ENCODE results near the gene LCE3C.

LCE3C gene

GRCh38 chr1:152645146-152645545, 45.1 kb downstream of the LCE3C start:
- no peak for DNase-seq
- no peaks in the 10 kb centered on the region for H3K36me3 ChIP-seq (replicated peaks)
- H3K4me3 ChIP-seq (ENCODE audit: low read depth, low read length): no peak overlapping the region
- no peaks in the 10 kb centered on the region for H3K27me3 ChIP-seq (replicated peaks)
- no peak overlapping the region for H3K27ac ChIP-seq
- in situ Hi-C loops (cut with HindIII; ENCODE audit: low pct_ligation_motif_present, low sequenced_read_pairs): no loop called here
- TF ChIP-seq, protein P1, sequence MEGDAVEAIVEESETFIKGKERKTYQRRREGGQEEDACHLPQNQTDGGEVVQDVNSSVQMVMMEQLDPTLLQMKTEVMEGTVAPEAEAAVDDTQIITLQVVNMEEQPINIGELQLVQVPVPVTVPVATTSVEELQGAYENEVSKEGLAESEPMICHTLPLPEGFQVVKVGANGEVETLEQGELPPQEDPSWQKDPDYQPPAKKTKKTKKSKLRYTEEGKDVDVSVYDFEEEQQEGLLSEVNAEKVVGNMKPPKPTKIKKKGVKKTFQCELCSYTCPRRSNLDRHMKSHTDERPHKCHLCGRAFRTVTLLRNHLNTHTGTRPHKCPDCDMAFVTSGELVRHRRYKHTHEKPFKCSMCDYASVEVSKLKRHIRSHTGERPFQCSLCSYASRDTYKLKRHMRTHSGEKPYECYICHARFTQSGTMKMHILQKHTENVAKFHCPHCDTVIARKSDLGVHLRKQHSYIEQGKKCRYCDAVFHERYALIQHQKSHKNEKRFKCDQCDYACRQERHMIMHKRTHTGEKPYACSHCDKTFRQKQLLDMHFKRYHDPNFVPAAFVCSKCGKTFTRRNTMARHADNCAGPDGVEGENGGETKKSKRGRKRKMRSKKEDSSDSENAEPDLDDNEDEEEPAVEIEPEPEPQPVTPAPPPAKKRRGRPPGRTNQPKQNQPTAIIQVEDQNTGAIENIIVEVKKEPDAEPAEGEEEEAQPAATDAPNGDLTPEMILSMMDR (IDR thresholded peaks at IDR 0.05; ENCODE audit: low read depth, low read length, missing control alignments): no peak

GRCh38 chr1:152646656-152647055, 46.6 kb downstream of the LCE3C start:
- DNase-seq: no peak
- Histone ChIP-seq H3K27me3 (replicated peaks) (no peaks in the 10 kb centered on the region), H3K36me3 (replicated peaks) (no peaks in the 10 kb centered on the region), H3K27ac (no peak overlapping the region), H3K4me3 (ENCODE audit: low read depth, low read length) (no peak overlapping the region)
- in situ Hi-C loops (cut with HindIII; ENCODE audit: low pct_ligation_motif_present, low sequenced_read_pairs): no loop called here
- TF ChIP-seq, protein P1 (IDR thresholded peaks at IDR 0.05; ENCODE audit: low read depth, low read length, missing control alignments): no peak

All from brain microvascular endothelial cell (primary cell).